HFFc6 (cell line): Measurements from ENCODE around the gene GAS7. TPM values are rescaled to one million over a fixed set of nuclear protein-coding genes. Genes with fewer than 3 reads are reported as not detected.
A peak's percentile ranks its signal among the peaks of the same experiment; 100 is the strongest.

ENCODE experiments used
- DNase-seq: peaks from one replicate; pipeline ENCODE4 v3.0.0-alpha.2; 2018
- H3K27ac Mint-ChIP-seq: 2 replicates; pipeline ENCODE4 v1.8.0; 2020; ENCODE audit warnings: mild to moderate bottlenecking, mixed read lengths
- H3K27me3 Mint-ChIP-seq: 2 replicates; pipeline ENCODE4 v1.8.0; 2021; ENCODE audit warnings: mild to moderate bottlenecking, moderate library complexity, mixed read lengths; ENCODE audit not compliant: insufficient read depth
- H3K36me3 Mint-ChIP-seq: 2 replicates; pipeline ENCODE4 v1.8.0; 2021; ENCODE audit warnings: low read depth, mixed read lengths
- H3K4me1 Mint-ChIP-seq: 2 replicates; pipeline ENCODE4 v1.8.0; 2020; ENCODE audit warnings: low read depth, mixed read lengths
- H3K4me3 Mint-ChIP-seq: 2 replicates; pipeline ENCODE4 v1.8.0; 2020; ENCODE audit warnings: mild to moderate bottlenecking, moderate library complexity, mixed read lengths
- H3K9me3 Mint-ChIP-seq: 2 replicates; pipeline ENCODE4 v1.8.0; 2020; ENCODE audit warnings: mild to moderate bottlenecking, mixed read lengths
- total RNA-seq, 6 experiments: library from RNA; stranded (reverse); fragmentation: NEBNext Ultra II Directional; extraction: Animal tissue kit (Norgen Biotek cat#: 25700); gene quantifications; 2 replicates in 1 of 6; 3 replicates in 5 of 6; pipeline ENCODE4 v1.2.3, GENCODE V29; 2021
- TF ChIP-seq, protein P1 (sequence below): fragments of 200-600 bp; sonication (generic); IDR thresholded peaks from 2 replicates; pipeline ENCODE4 v1.5.0; 2021; ENCODE audit warnings: antibody characterized with exemption, mild to moderate bottlenecking

Gene GAS7
- total RNA-seq, 6 experiments from 2014 or later, result 1.4 to 7.4 (median 3.1) TPM

DNA sequence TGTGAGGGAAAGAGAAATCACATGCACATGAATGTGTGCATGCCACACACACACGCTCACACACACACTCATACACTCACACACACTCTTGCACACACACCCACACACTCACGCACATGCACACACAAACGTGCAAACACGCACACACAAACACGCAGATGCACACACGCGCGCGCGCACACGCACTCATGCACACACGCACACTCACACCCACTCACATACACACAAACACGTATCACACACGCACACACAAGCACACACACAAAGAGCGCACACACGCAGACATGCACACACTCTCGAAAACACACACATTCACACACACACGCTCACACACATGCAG is 72.2 kb downstream of the GAS7 start:
- Mint-ChIP-seq H3K27ac (peak overlapping the region; percentile 96), H3K4me3 (peak overlapping the region; percentile 0), H3K4me1 (peaks cover 58% of the 10 kb centered on the region), H3K27me3 (peaks cover 2% of the 10 kb centered on the region), H3K9me3 (no peaks in the 10 kb centered on the region), H3K36me3 (no peaks in the 10 kb centered on the region)
- TF ChIP-seq, protein P1, sequence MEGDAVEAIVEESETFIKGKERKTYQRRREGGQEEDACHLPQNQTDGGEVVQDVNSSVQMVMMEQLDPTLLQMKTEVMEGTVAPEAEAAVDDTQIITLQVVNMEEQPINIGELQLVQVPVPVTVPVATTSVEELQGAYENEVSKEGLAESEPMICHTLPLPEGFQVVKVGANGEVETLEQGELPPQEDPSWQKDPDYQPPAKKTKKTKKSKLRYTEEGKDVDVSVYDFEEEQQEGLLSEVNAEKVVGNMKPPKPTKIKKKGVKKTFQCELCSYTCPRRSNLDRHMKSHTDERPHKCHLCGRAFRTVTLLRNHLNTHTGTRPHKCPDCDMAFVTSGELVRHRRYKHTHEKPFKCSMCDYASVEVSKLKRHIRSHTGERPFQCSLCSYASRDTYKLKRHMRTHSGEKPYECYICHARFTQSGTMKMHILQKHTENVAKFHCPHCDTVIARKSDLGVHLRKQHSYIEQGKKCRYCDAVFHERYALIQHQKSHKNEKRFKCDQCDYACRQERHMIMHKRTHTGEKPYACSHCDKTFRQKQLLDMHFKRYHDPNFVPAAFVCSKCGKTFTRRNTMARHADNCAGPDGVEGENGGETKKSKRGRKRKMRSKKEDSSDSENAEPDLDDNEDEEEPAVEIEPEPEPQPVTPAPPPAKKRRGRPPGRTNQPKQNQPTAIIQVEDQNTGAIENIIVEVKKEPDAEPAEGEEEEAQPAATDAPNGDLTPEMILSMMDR, result no peak
- DNase-seq, result no peak

DNA sequence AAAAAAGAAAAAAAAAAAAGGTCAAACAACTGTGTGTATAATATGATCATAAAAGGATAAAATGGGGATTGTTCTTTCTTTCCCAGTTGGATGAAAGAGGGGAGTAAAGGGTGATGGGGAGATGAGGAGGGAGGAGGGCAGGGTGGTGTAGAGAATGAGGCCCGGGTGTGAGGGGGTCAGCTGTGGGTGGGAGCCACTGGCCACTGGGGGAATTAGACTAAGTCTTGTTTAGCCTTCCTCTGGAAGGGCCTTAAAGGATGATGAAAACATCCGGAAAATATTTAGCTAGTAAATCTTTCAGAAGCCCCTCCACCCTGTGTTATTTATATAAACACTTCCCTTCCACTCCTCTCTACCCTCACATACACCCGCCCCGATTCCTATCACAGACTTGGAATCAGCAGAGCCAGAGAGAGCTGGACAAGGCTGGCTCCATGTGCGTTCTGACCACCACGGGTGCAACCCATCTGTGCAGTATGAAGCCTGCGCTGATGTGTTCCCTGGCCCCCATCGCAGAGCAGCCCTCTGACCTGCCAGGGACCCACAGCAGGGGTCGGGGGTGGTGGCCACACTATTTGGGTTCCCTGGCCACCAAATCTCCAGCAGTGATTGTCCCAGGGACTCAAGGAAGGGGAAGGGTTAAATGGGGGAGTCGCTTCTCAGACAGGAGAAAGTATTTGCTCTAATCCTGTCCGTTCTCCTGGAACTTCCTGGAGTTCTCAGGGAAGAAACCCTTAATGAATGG is 72.7 kb downstream of the GAS7 start:
- DNase-seq, result no peak
- no peaks in the 10 kb centered on the region for H3K9me3 Mint-ChIP-seq
- TF ChIP-seq, protein P1, result no peak
- peak overlapping the region; percentile 96 for H3K27ac Mint-ChIP-seq
- no peaks in the 10 kb centered on the region for H3K36me3 Mint-ChIP-seq
- peak overlapping the region; percentile 0; the same call in 1 of the 2 replicates for H3K4me3 Mint-ChIP-seq
- peaks cover 53% of the 10 kb centered on the region for H3K4me1 Mint-ChIP-seq
- H3K27me3 Mint-ChIP-seq, result peaks cover 2% of the 10 kb centered on the region

DNA sequence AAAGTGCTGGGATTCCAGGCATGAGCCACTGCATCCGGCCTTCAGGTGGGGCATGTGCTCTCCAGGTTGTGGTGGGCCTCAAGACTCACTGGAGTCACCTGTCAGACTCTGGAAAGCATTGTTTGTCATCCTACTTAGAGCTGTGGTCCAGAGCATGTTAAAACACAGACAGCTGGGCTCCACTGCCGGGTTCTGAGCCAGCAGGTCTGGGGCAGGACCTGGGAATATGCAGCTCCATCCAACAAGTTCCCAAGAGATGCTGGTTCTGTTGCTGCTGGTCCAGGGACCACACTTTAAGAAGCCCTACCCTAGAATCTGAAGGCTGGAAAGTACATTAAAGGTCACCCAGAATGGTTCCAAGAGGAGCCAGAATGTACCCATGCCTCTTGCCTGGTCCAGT is 75.3 kb downstream of the GAS7 start:
- Mint-ChIP-seq H3K4me1 (peaks cover 27% of the 10 kb centered on the region), H3K4me3 (no peak overlapping the region), H3K36me3 (no peaks in the 10 kb centered on the region), H3K9me3 (no peaks in the 10 kb centered on the region), H3K27ac (no peak overlapping the region), H3K27me3 (peaks cover 2% of the 10 kb centered on the region)
- DNase-seq, result no peak
- TF ChIP-seq, protein P1, result no peak

DNA sequence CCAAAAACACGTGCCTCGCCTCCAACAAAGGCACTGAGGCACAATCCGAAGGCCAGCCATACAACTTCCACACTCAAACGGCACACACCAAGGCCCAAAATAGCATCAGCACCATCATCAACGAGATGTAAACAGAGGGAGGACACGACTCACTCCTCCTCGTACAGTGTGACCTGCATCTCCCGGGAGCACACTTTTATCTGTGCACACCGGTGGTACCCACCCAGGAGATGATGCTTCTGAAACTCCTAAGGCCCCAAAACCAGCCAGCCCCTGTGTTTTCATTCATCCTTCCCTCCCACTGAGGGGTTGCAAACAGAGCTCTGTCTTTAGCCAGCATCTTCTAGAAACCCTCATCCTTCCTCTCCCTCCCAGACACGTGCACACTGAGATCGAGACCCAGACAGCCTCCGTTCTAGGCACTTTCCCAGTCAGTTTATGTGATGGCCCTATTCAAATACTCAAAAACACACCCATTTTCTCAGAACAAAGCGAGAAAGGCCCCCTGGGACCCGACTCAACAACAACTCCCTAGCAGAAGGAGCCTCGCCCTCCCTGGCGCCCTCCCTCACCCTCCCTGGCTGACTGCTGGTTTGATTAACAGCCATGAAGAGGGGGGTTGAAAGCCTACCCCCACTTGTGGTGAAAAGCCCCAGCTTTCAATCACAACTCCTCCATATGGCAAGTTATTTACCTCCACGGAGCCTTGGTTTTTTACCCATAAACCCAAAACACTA is 76.3 kb downstream of the GAS7 start:
- no peak overlapping the region for H3K27ac Mint-ChIP-seq
- DNase-seq, result no peak

DNA sequence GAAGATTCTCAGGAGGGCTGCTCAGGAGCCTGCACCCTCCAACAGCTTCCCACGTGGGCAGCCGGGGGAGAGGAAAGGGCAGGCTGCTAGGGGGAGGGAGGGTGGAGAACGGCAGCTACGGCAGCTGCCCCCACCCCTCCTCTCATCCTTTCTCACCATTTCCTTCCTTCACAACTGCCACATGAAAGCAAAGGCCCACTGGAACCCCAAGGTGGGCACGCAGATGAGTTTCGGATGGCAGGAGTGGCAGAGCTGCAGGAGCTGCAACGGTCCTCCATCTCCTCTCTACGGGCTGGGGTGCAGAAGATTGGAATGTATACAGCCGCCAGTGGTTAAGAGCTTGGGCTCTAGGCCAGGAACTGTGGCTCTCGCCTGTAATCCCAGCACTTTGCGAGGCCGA is 77.7 kb downstream of the GAS7 start:
- H3K4me1 Mint-ChIP-seq, result peaks cover 5% of the 10 kb centered on the region
- no peak overlapping the region; the same call in 1 of the 2 replicates for H3K27ac Mint-ChIP-seq
- DNase-seq, result no peak
- TF ChIP-seq, protein P1, result no peak
- H3K27me3 Mint-ChIP-seq, result peaks cover 2% of the 10 kb centered on the region
- H3K9me3 Mint-ChIP-seq, result no peaks in the 10 kb centered on the region
- no peak overlapping the region for H3K4me3 Mint-ChIP-seq
- H3K36me3 Mint-ChIP-seq, result no peaks in the 10 kb centered on the region

More for the DNA sequence above, 76.3 kb downstream of the GAS7 start:
- H3K4me1 Mint-ChIP-seq, result peaks cover 17% of the 10 kb centered on the region
- no peaks in the 10 kb centered on the region for H3K36me3 Mint-ChIP-seq
- TF ChIP-seq, protein P1, result no peak
- no peak overlapping the region for H3K4me3 Mint-ChIP-seq
- H3K9me3 Mint-ChIP-seq, result no peaks in the 10 kb centered on the region
- peaks cover 2% of the 10 kb centered on the region for H3K27me3 Mint-ChIP-seq
